ENCODE measurements around the gene NEIL1.

- TF ChIP-seq, protein P1, sequence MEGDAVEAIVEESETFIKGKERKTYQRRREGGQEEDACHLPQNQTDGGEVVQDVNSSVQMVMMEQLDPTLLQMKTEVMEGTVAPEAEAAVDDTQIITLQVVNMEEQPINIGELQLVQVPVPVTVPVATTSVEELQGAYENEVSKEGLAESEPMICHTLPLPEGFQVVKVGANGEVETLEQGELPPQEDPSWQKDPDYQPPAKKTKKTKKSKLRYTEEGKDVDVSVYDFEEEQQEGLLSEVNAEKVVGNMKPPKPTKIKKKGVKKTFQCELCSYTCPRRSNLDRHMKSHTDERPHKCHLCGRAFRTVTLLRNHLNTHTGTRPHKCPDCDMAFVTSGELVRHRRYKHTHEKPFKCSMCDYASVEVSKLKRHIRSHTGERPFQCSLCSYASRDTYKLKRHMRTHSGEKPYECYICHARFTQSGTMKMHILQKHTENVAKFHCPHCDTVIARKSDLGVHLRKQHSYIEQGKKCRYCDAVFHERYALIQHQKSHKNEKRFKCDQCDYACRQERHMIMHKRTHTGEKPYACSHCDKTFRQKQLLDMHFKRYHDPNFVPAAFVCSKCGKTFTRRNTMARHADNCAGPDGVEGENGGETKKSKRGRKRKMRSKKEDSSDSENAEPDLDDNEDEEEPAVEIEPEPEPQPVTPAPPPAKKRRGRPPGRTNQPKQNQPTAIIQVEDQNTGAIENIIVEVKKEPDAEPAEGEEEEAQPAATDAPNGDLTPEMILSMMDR (IDR thresholded peaks at IDR 0.05), result no peak
- no peak for TF ChIP-seq POLR2A (IDR thresholded peaks at IDR 0.05)
Measured at GRCh38 chr15:75353604-75354003, 6.8 kb downstream of the NEIL1 start.
